Amygdala (tissue), 56 donors: Measurements from ENCODE around the gene PPP1R18.
"Not testable (repeated sequence)": the region's sequence is repeated elsewhere in the genome, so short reads cannot be mapped to it uniquely, and the experiment has no call there.

ENCODE experiments used
- DNase-seq, 56 donors: peaks; one replicate each; lab custom pipeline; 2025; lab: John Stamatoyannopoulos, UW

Gene PPP1R18

GRCh38 chr6:30721198-30722024 lies 35.0 kb upstream of the PPP1R18 start:
- DNase-seq = peak in 54 of 56 donors; percentile 25 to 89 (median 77)

GRCh38 chr6:30720738-30721197 lies 34.3 kb upstream of the PPP1R18 start:
- peak in 32 of 56 donors; percentile 6 to 59 (median 32) for DNase-seq

- DNase-seq = peak; percentile 53 to 99 (median 96)
Observed at GRCh38 chr6:30719791-30720737, 33.6 kb upstream of the PPP1R18 start, which contains the start of gene TUBB. TUBB (plus strand) TSS chr6:30720352; CDS start chr6:30720507, 155 bp downstream.

DNA sequence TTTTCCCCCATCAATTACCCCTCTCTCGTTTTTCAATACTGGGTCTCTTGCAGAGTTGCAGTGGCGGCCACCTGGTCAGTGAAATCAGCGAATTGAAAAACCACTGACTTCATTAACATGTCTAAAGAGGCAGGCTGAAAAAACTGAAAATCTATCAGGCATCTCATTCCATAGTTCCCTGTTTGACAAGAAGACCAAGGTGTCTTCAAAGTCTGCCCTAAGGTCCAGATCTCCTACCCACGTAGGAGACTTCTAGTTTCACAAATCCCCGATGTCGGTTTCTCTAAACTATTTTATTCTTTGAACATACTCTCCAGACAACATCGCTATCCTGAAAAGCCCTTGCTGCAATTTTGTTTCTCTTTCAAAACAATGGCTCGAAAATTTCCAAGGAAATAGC lies 32.9 kb upstream of the PPP1R18 start:
- DNase-seq = no peak

- DNase-seq = not testable (repeated sequence)
Observed at GRCh38 chr6:30717845-30718720, 31.6 kb upstream of the PPP1R18 start.

GRCh38 chr6:30717129-30717844 lies 30.8 kb upstream of the PPP1R18 start, which contains the start of gene MDC1:
MDC1 (minus strand) TSS chr6:30717281; CDS start chr6:30715175, 2,106 bp downstream.
- DNase-seq = peak; percentile 41 to 100 (median 99)

DNA sequence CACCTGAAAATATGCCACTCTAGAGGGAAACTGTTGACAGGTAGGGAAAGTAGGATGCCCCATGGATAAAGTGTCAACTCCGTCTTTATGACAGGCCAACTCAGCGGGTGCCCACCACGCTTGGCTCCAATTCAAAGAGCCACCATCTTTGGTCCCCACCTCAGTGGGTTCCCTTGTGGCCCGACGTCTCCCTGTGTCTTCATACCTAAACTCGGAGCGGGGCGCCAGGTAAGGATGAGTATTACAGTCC lies 30.4 kb upstream of the PPP1R18 start:
- DNase-seq = no peak

GRCh38 chr6:30714263-30714662 lies 27.8 kb upstream of the PPP1R18 start:
- DNase-seq = no peak

GRCh38 chr6:30712441-30712945 lies 26.0 kb upstream of the PPP1R18 start:
- no peak for DNase-seq

DNA sequence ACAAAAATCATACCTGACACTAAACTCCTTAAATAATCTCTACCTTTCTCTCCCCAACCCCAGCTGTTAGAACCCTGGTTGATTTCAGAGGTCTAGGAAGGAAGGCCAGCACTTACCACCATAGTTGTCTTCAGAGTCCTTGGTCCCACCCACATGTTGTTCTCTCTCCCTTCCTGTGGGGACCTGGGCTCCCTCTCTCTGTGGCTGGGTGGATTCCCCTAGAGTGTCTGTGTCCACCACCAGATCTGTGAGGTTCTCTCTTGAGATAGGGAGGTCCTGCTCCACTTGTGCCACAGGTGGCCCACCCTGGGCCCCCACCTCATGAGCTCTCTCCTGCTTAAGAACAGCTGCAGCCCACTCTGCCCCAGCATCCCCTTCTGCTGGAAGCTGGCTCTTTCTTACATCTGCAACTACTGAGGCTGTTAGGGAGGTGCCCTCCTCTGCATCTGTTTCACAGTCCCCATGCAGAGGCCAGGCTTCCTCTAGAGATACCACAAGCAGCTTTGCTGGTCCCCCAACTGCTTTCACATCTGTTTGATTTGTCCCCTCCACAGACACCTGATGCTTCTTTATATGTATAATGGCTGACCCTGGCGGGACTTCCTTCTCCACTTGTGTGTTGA lies 25.4 kb upstream of the PPP1R18 start:
- no peak for DNase-seq

- DNase-seq = no peak
Observed at GRCh38 chr6:30709101-30709868, 22.8 kb upstream of the PPP1R18 start.

- DNase-seq = no peak
Observed at GRCh38 chr6:30707281-30707850, 20.9 kb upstream of the PPP1R18 start.

- DNase-seq = no peak
Observed at GRCh38 chr6:30705620-30706019, 19.2 kb upstream of the PPP1R18 start.

DNA sequence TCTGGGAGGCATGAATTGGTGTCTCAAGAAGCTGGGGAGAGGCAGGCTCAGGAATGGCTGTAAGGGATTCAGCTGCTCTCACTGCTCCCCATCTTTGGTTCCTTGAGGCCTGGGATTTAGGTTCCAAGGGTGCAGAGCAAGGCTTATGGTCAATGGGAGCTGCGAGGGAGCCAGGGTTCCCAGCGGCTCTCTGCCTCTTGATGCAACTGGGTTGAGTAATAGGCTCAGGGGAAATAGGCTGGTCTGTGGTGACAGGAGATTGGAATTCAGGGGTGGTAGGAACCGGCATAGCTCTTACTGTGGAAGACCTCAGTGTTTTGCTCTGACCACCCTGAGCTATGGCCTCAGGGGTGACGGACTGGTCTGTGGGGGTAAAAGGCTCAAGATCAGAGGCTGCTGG lies 17.4 kb upstream of the PPP1R18 start:
- DNase-seq = no peak

DNA sequence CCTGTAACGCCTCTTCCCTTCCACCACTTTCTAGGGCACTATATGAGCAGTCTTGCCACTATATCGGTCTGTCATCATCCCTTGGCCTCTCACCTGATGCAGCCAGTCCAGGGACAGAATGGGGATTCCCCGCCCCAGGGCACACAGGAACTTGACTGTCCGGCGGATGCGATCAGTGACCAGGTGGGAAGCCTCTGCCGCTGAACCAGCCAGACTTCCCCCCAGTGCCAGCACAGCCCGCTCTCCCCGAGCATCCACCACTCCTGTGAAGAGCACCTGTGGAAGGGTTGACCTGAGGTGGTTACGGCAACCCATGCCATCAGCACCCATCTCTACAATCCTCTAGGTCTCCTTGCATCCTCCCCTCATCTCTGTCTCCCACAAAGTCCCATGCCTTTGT lies 16.6 kb upstream of the PPP1R18 start:
- DNase-seq = no peak

DNA sequence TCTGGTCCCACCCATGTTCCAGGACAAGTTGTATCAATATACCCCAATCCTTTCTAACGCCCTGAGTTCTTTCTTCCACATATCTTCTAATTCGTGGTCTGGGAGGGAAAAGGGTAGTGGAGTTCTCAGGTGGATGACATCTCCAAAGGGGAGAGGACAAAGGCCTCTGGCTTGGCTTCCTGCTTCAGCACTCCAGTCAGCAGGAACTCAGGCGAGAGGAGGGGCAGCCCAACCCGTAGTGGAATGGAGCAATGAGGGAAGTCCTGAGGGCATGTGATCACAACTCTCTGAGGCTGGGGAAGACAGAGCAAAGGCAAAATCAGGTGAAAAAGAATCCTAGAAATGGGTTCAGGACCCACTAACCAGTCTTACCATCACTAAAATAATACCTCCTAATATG lies 13.9 kb upstream of the PPP1R18 start:
- DNase-seq = peak in 1 of 56 donors; percentile 21

DNA sequence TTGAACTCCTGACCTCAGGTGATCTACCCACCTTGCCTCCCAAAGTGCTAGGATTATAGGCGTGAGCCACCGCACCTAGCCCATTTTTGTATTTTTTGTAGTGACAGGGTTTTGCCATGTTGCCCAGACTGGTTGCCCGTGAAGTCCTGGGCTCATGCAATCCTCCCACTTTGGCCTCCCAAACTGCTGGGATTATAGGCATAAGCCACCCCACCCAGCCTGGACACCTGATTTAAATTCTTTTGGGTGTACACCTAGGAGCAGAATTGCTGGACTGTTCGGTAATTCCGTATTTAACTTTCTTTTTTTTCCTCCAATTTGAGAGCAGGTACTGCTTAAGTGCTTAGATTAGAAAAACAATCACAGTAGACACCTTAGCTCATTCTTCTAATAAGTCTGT lies 10.0 kb upstream of the PPP1R18 start:
- no peak for DNase-seq
